Esophagus muscularis mucosa (tissue), 4 donors: Measurements from ENCODE around the gene PHOX2A. TPM values are rescaled to one million over a fixed set of nuclear protein-coding genes. Genes with fewer than 3 reads are reported as not detected.
"Not testable (repeated sequence)": the region's sequence is repeated elsewhere in the genome, so short reads cannot be mapped to it uniquely, and the experiment has no call there.

Source experiments
- DNase-seq: peaks from one replicate; pipeline ENCODE4 v3.0.0-alpha.2; 2017; ENCODE audit errors: extremely low spot score
- H3K27ac ChIP-seq, 4 donors: fragments of 200-600 bp; sonication (generic); replicated peaks in 1 of 4; 1 replicate in 3 of 4; 2 replicates in 1 of 4; pipeline ENCODE4 v1.5.1; 2016 to 2019; ENCODE audit warnings: mild to moderate bottlenecking in 1 of 4
- H3K27me3 ChIP-seq, 4 donors: fragments of 200-600 bp; sonication (generic); one replicate each; pipeline versions ENCODE4 v1.5.1 to v1.6.0; 2016 to 2019
- H3K36me3 ChIP-seq, 4 donors: fragments of 200-600 bp; sonication (generic); one replicate each; pipeline ENCODE4 v1.5.1; 2016 to 2019
- H3K4me1 ChIP-seq, 4 donors: fragments of 200-600 bp; sonication (generic); one replicate each; pipeline ENCODE4 v1.5.1; 2016 to 2019
- H3K4me3 ChIP-seq, 4 donors: fragments of 200-600 bp; sonication (generic); 1 replicate in 2 of 4; 2 replicates in 2 of 4; pipeline ENCODE4 v1.5.1; 2016 to 2019; ENCODE audit warnings: mild to moderate bottlenecking in 4 of 4, moderate library complexity in 1 of 4
- H3K9me3 ChIP-seq, 4 donors: fragments of 200-600 bp; sonication (generic); 1 replicate in 3 of 4; 2 replicates in 1 of 4; pipeline ENCODE4 v1.5.1; 2016 to 2019
- EP300 ChIP-seq: sonication (generic); formaldehyde crosslinking; IDR thresholded peaks from one replicate; pipeline ENCODE4 v1.6.1; 2017; ENCODE audit warnings: antibody characterized with exemption
- POLR2A ChIP-seq: fragments of 450-650 bp; IDR thresholded peaks from one replicate; pipeline ENCODE4 v1.6.1; 2017; ENCODE audit warnings: antibody characterized with exemption, moderate library complexity, mild to moderate bottlenecking, low read depth
- POLR2AphosphoS5 ChIP-seq, 2 donors: sonication (generic); formaldehyde crosslinking; IDR thresholded peaks; one replicate each; pipeline ENCODE4 v1.6.1; 2017; ENCODE audit warnings: antibody characterized with exemption in 2 of 2
- WGBS: methylation state at CpG from one replicate; pipeline ENCODE4 v1.1.5; 2018; 5-methylcytosine and 5-hydroxymethylcytosine counted together
- intact Hi-C: fragments of 100-400 bp; cut with DNase I; formaldehyde crosslinking; loops from one replicate; pipeline ENCODE4 v1.15.1; 2023
- total RNA-seq, 4 donors: library from RNA; depleted of rRNA; stranded (reverse); fragments of >200 nt; gene quantifications; one replicate each; pipeline versions ENCODE4 v1.1.0 to v1.2.1, GENCODE V29; 2016
- TF ChIP-seq, protein P1 (sequence below), 3 experiments: fragments of 200-600 bp in 2 of 3; fragments of 450-650 bp in 1 of 3; sonication (generic) in 2 of 3; IDR thresholded peaks; one replicate each; pipeline ENCODE4 v1.5.1; 2017 to 2019; ENCODE audit warnings: antibody characterized with exemption in 3 of 3, mild to moderate bottlenecking in 2 of 3, moderate library complexity in 1 of 3

PHOX2A gene
- total RNA-seq, 4 donors from 2014 or later, result 1.2 to 1.3 (median 1.3) TPM

DNA sequence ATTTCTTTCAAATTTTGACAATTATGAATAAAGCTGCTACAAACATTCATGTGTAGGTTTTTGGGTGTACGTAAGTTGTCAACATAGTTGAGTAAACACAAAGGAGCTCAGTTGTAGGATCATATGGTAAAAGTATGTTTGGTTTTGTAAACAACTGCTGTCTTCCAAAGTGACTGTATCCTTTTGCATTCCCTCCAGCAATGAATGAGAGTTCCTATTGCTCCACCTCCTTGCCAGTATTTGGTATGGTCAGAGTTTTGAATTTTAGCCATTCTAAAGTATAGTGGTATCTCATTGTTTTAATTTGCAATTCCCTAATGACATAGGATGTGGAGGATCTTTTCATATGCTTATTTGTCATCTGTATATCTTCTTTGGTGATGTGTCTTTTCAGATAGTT is 28.0 kb upstream of the PHOX2A start:
- TF ChIP-seq POLR2A, result no peak
- no peak for TF ChIP-seq EP300
- TF ChIP-seq, protein P1, sequence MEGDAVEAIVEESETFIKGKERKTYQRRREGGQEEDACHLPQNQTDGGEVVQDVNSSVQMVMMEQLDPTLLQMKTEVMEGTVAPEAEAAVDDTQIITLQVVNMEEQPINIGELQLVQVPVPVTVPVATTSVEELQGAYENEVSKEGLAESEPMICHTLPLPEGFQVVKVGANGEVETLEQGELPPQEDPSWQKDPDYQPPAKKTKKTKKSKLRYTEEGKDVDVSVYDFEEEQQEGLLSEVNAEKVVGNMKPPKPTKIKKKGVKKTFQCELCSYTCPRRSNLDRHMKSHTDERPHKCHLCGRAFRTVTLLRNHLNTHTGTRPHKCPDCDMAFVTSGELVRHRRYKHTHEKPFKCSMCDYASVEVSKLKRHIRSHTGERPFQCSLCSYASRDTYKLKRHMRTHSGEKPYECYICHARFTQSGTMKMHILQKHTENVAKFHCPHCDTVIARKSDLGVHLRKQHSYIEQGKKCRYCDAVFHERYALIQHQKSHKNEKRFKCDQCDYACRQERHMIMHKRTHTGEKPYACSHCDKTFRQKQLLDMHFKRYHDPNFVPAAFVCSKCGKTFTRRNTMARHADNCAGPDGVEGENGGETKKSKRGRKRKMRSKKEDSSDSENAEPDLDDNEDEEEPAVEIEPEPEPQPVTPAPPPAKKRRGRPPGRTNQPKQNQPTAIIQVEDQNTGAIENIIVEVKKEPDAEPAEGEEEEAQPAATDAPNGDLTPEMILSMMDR (IDR thresholded peaks at IDR 0.05), result no peak
- TF ChIP-seq POLR2AphosphoS5 (IDR thresholded peaks at IDR 0.05), result no peak
- intact Hi-C loops, result no loop called here
- Histone ChIP-seq H3K4me3 (no peak overlapping the region), H3K9me3 (no peaks in the 10 kb centered on the region), H3K4me1 (no peaks in the 10 kb centered on the region), H3K27ac (no peak overlapping the region), H3K27me3 (peaks cover 0 to 25% (median 0%) of the 10 kb centered on the region in 4 donors), H3K36me3 (no peaks in the 10 kb centered on the region)
- WGBS, result 67% methylated on average over 1 of the region's 1 CpG
- no peak for DNase-seq

DNA sequence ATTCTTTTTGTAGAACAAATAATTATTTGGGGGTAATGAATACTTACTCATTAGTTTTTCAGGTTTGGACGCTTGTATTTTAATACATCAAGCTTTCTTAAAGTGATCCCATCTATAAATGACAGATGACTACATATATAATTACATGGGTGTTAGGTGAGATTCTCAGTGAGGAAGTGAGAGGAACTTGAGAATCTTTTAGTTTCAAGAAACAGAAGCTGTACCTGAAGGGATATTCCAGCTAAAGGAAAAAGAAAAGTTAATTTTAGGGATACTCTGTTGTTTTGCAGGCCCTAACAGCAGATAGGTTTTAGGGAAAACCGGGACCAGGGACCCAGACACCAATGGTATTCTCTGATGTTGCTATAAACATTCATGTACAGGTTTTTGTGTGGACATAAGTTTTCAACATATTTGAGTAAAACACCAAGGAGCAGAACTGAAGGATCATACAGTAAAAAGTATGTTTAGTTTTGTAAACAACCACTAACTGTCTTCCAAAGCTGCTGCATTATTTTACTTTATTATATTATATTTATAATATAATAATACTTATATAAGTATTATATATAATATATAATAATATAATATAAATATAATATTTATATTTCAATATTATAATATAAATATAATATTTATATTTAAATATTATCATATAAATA is 24.1 kb upstream of the PHOX2A start:
- TF ChIP-seq POLR2A, result no peak
- TF ChIP-seq, protein P1 (IDR thresholded peaks at IDR 0.05), result no peak
- TF ChIP-seq EP300, result no peak
- no peak for TF ChIP-seq POLR2AphosphoS5 (IDR thresholded peaks at IDR 0.05)
- DNase-seq, result no peak
- intact Hi-C loops, result no loop called here

DNA sequence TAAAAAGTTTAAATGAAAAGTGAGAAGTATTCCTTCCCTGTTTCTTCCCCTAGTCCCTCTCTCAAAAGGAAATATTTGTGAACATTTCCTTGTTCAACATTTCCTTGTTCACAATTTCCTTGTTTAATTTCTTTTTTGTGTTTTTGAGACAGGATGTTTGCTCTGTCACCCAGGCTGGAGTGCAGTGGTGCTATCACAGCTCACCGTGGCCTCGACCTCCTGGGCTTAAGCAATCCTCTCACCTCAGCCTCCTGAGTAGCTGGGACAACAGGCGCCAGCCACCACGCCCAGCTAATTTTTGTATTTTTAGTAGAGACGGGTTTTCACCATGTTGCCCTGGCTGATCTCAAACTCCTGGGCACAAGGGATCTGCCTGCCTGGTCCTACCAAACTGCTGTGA is 23.0 kb upstream of the PHOX2A start:
- H3K27ac ChIP-seq, H3K4me1 ChIP-seq, H3K36me3 ChIP-seq, intact Hi-C loops, DNase-seq, H3K9me3 ChIP-seq, H3K4me3 ChIP-seq: not testable (repeated sequence)
- peaks cover 0 to 25% (median 0%) of the 10 kb centered on the region in 4 donors for H3K27me3 ChIP-seq
- 83% methylated on average over 5 of the region's 5 CpGs for WGBS

More for the DNA sequence above, 24.1 kb upstream of the PHOX2A start:
- 82% methylated on average over 2 of the region's 2 CpGs for whole genome bisulfite sequencing
- H3K27ac ChIP-seq, result no peak overlapping the region
- H3K27me3 ChIP-seq, result peaks cover 0 to 25% (median 0%) of the 10 kb centered on the region in 4 donors
- no peak overlapping the region for H3K4me3 ChIP-seq
- H3K4me1 ChIP-seq, result no peaks in the 10 kb centered on the region
- H3K36me3 ChIP-seq, result no peaks in the 10 kb centered on the region
- no peaks in the 10 kb centered on the region for H3K9me3 ChIP-seq

DNA sequence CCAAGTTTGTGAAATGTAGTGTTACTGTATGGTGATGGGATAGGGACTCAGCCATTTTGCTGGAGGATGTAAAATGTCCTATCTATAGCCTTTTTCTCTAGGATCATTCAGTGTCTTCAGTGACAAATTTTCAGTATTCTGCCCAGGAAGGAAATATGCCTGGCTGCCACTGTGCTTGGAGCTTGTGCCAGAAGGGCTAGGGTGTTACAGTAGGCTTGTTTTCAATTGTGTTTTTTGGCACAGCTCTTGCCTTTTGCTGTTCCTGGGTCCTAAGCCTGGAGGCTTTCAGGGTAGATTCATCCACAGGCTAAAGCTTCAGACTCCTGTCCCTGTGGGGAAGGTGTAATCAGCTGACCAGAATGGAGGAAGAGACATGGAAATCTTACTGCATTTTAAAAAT is 22.0 kb upstream of the PHOX2A start:
- peaks cover 0 to 16% (median 0%) of the 10 kb centered on the region in 4 donors for H3K27me3 ChIP-seq
- no peaks in the 10 kb centered on the region for H3K36me3 ChIP-seq
- no peaks in the 10 kb centered on the region for H3K4me1 ChIP-seq
- H3K27ac ChIP-seq, result no peak overlapping the region
- no peaks in the 10 kb centered on the region for H3K9me3 ChIP-seq
- TF ChIP-seq POLR2A (no peak), EP300 (no peak), POLR2AphosphoS5 (IDR thresholded peaks at IDR 0.05) (no peak)
- TF ChIP-seq, protein P1 (IDR thresholded peaks at IDR 0.05), result no peak
- intact Hi-C loops, result no loop called here
- DNase-seq, result no peak
- no peak overlapping the region for H3K4me3 ChIP-seq

DNA sequence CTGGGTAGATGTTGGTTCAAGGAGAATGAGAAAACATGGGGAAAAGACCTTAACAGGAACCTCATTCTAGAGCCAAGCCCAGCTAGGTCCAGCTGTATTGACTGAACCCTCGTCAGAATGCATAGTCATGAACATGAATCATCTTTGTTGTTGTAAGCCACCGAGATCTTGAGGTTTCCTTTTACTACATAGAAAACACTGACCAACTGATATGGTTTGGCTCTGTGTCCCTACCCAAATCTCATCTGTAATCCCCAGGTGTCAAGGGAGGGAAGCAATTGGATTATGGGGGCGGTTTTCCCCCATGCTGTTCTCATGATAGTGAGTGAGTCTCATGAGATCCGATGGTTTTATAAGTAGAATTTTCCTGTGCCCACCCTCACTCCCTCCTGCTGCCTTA is 19.4 kb upstream of the PHOX2A start:
- Histone ChIP-seq H3K27me3 (no peaks in the 10 kb centered on the region), H3K4me1 (no peaks in the 10 kb centered on the region), H3K4me3 (no peak overlapping the region), H3K36me3 (no peaks in the 10 kb centered on the region), H3K9me3 (no peaks in the 10 kb centered on the region), H3K27ac (no peak overlapping the region)
- no peak for TF ChIP-seq POLR2AphosphoS5 (IDR thresholded peaks at IDR 0.05)
- TF ChIP-seq, protein P1 (IDR thresholded peaks at IDR 0.05), result no peak
- TF ChIP-seq POLR2A, result no peak
- TF ChIP-seq EP300, result no peak
- no peak for DNase-seq
- WGBS, result 76% methylated on average over 4 of the region's 4 CpGs
- intact Hi-C loops, result no loop called here
